Thyroid gland (tissue), 4 donors: Measurements from ENCODE around the gene ELP4. TPM values are rescaled to one million over a fixed set of nuclear protein-coding genes. Genes with fewer than 3 reads are reported as not detected.
A peak's percentile ranks its signal among the peaks of the same experiment; 100 is the strongest.

ENCODE experiments used
- DNase-seq, 2 donors: peaks; one replicate each; pipeline ENCODE4 v3.0.0-alpha.2; 2019
- H3K27ac ChIP-seq, 3 donors: fragments of 200-600 bp; sonication (generic); 1 replicate in 2 of 3; 2 replicates in 1 of 3; pipeline ENCODE4 v1.5.1; 2016 to 2019; ENCODE audit warnings: mild to moderate bottlenecking in 1 of 3, moderate library complexity in 1 of 3
- H3K27me3 ChIP-seq: fragments of 200-600 bp; sonication (generic); one replicate; pipeline ENCODE4 v1.5.1; 2019
- H3K36me3 ChIP-seq, 2 donors: fragments of 200-600 bp; sonication (generic); one replicate each; pipeline ENCODE4 v1.5.1; 2016 to 2019
- H3K4me1 ChIP-seq, 2 donors: fragments of 200-600 bp; sonication (generic); one replicate each; pipeline ENCODE4 v1.5.1; 2017 to 2019
- H3K4me3 ChIP-seq, 3 donors: fragments of 200-600 bp; sonication (generic); replicated peaks in 1 of 3; 1 replicate in 2 of 3; 2 replicates in 1 of 3; pipeline ENCODE4 v1.5.1; 2016; ENCODE audit warnings: mild to moderate bottlenecking in 1 of 3
- H3K9me3 ChIP-seq: fragments of 200-600 bp; sonication (generic); one replicate; pipeline ENCODE4 v1.5.1; 2017
- CTCF ChIP-seq, 6 experiments: fragments of 200-600 bp in 3 of 6; fragments of 450-650 bp in 3 of 6; sonication (generic) in 3 of 6; IDR thresholded peaks; one replicate each; pipeline ENCODE4 v1.5.1; 2016 to 2019; ENCODE audit warnings: antibody characterized with exemption in 6 of 6, mild to moderate bottlenecking in 2 of 6, inconsistent platforms in 1 of 6, moderate library complexity in 1 of 6
- POLR2A ChIP-seq, 2 donors: fragments of 450-650 bp; IDR thresholded peaks; one replicate each; pipeline ENCODE4 v1.6.1; 2017; ENCODE audit warnings: antibody characterized with exemption in 2 of 2, mild to moderate bottlenecking in 2 of 2, moderate library complexity in 1 of 2
- whole genome bisulfite sequencing, 2 donors: methylation state at CpG; one replicate each; pipeline ENCODE4 v1.1.5; 2017; 5-methylcytosine and 5-hydroxymethylcytosine counted together
- intact Hi-C: fragments of 100-400 bp; cut with DNase I; formaldehyde crosslinking; loops from one replicate; pipeline ENCODE4 v1.15.1; 2023
- total RNA-seq, 4 donors: library from RNA; depleted of rRNA; stranded (reverse); fragments of >200 nt; gene quantifications; one replicate each; pipeline ENCODE4 v1.2.3, GENCODE V29; 2016

Gene ELP4
- total RNA-seq, 4 donors from 2014 or later = 27.4 to 36.5 (median 33.0) TPM

- Histone ChIP-seq H3K27me3 (peaks cover 93% of the 10 kb centered on the region), H3K4me3 (peak overlapping the region in 1 of 3 donors; percentile 25), H3K27ac (no peak overlapping the region), H3K36me3 (no peaks in the 10 kb centered on the region), H3K9me3 (no peaks in the 10 kb centered on the region), H3K4me1 (peaks cover 38 to 71% of the 10 kb centered on the region in 2 donors)
- peak in 1 of 2 donors; percentile 25 for DNase-seq
- WGBS, 2 donors = 4 to 6% methylated on average over 36 to 45 of the region's 91 CpGs
- TF ChIP-seq POLR2A (IDR thresholded peaks at IDR 0.05) (no peak), CTCF (IDR thresholded peaks at IDR 0.05) (no peak)
- intact Hi-C loops = loop anchor here (5.0 kb wide), 1 partner anchor 53 kb away; no protein-coding TSS in a partner anchor
These were observed 300.6 kb downstream of the ELP4 start for GRCh38 chr11:31809857-31810778.

DNA sequence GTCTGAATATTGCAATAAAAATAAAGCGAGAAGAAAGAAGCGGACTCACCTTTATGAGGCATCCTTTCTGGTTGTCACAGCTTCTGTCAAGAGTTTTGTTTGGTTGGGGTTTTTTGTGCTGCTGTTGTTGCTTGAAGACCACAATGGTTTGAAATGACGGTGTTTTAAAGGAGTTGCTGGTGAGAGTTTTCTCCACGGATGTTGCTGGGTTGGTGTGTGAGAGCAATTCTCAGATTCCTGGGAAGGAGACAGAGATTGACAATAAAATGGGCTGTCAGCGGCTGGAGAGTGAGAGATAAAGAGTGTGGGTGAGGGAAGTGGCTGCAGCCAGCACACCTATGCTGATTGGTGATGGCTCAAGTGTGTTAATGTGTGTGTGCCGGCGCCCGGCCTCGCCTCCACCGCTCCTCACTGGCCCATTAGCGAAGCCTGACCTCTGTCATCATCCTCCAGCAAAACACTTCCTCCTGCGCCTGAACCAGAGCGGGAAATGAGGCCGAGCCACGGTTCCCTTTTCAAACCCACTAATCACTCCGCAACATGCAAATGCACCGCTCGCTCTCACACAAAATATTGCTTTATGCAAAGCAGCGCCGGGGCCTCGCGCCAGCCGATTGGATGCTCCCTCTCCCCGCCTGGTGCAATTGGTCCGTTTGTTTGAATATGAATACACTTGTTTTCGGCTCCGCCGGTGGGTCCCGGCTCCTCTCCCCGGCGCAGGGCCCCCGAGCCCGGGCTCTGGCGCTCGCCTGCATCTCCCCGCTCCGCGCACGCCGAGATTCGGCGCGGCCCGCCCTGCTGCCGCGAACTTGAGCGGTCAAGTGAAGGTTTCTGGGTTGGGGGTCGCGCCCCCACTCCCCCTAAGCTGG lies 301.4 kb downstream of the ELP4 start, which contains the start of gene PAX6:
Gene PAX6 (minus strand): TSS at position 544 of the 869 bp plus-strand sequence. CDS start 4,911 bp downstream, outside the sequence.
- no peak within 1 kb of the TSS for H3K27ac ChIP-seq
- intact Hi-C loops = loop anchor here (5.0 kb wide), 1 partner anchor 54 kb away; no protein-coding TSS in a partner anchor
- TF ChIP-seq POLR2A (IDR thresholded peaks at IDR 0.05) (no peak), CTCF (IDR thresholded peaks at IDR 0.05) (no peak)
- H3K27me3 ChIP-seq = peaks cover 93% of the 10 kb centered on the region
- WGBS, 2 donors = 4 to 6% methylated on average over 27 of the region's 49 CpGs
- peak within 1 kb of the TSS in 1 of 3 donors; percentile 25 for H3K4me3 ChIP-seq
- H3K36me3 ChIP-seq = no peaks in the 10 kb centered on the region
- H3K9me3 ChIP-seq = no peaks in the 10 kb centered on the region
- peaks cover 42 to 73% of the 10 kb centered on the region in 2 donors for H3K4me1 ChIP-seq
- DNase-seq = no peak

DNA sequence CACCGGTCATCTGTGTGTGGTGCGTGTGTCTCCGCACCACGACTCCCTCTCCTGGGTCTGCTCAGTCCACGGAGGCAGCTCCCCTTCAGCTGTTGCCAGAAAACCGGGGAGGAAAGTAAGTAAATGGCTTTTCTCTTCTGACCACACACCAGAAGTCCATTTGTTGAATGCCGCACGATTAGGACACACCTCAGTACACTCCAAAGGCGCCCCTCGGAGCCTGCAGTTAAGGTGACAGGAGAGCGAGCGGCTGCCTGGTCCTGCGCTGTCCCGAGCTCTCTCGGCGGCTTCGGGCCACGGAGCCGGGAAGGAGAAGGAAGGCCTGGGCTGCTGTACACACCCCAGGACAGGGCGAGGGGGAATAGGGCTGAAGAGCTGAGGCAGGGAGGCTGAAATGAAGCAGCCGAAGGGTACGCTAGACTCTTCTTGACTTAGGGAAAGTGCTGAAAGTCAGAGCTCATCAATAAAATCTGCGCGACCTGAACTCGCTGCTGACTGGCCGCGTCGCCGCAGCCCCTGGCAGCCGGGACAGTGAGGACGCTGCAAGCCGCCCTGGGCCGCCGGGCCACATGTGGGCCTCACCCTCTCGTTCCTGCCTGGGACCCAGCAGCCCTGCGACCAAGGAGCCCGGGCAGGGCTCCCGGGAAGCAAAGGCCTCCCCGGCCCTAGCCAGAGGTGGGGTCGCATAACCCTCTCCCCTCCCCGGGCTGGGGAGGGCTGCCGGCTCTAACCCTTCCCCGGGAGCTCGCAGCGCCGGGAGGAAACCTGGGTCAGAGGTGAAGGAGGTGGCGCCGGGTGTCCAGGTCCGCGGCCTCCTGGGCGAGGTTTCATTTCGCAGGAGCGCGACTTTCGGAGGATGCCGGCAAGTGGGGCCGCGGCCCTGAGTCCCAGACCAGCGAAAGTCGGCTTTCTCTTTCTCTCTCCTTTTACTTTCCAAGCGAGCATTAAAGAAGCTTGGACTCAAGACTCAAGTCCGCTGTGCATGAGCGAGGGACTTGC lies 303.1 kb downstream of the ELP4 start:
- Histone ChIP-seq H3K4me3 (peak overlapping the region in 1 of 3 donors; percentile 32), H3K4me1 (peaks cover 56 to 85% of the 10 kb centered on the region in 2 donors), H3K9me3 (no peaks in the 10 kb centered on the region), H3K27ac (no peak overlapping the region), H3K27me3 (peaks cover 95% of the 10 kb centered on the region), H3K36me3 (no peaks in the 10 kb centered on the region)
- WGBS, 2 donors = 5 to 8% methylated on average over 32 to 44 of the region's 63 CpGs
- intact Hi-C loops = loop anchor here (5.0 kb wide), 1 partner anchor 55 kb away; no protein-coding TSS in a partner anchor
- no peak for DNase-seq
- TF ChIP-seq POLR2A (IDR thresholded peaks at IDR 0.05) (no peak), CTCF (IDR thresholded peaks at IDR 0.05) (no peak)

DNA sequence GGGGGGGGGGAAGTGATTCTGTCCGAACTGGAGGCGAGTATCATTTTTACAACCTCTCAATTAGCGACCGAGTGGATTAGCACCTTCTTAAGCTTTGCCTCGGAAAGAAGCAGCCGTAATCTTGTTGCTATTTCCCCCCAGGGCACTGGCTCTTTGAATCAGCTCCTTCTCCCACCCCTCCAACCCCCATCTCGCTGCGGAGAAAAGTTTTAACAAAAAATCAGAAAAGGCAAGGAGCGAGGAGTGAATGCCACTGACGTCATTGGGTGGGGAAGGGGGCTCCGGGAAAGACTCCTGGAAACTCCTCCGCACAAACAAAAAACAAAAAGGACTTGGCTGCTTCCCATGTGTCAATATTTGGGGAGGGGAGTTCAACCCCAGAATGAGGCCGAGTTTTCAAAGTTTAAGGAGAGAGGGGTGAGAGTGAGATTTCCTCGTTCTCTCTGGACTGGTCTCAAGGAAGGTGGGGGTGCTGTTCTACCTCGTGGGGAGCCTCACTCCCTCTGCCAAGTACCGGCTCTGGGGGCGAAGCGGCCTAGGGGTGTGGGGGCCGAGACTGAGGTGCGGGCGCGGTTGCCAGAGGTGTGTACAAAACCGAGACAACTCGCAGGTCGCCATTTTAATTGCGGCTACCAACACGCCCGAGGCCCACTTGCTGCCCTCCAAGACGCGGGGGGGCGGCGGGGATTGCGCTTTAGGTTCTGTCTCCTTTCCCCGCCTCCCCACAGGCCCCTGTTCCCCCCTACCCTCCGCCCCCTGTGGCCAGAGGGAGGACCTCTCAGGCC lies 304.0 kb downstream of the ELP4 start:
- no peak for DNase-seq
- no peaks in the 10 kb centered on the region for H3K9me3 ChIP-seq
- H3K4me3 ChIP-seq = no peak overlapping the region
- H3K27me3 ChIP-seq = peaks cover 94% of the 10 kb centered on the region
- intact Hi-C loops = loop anchor here (5.0 kb wide), 1 partner anchor 56 kb away; no protein-coding TSS in a partner anchor
- WGBS, 2 donors = 5 to 7% methylated on average over 27 to 28 of the region's 35 CpGs
- H3K36me3 ChIP-seq = no peaks in the 10 kb centered on the region
- peaks cover 61 to 92% of the 10 kb centered on the region in 2 donors for H3K4me1 ChIP-seq
- TF ChIP-seq CTCF (IDR thresholded peaks at IDR 0.05) = no peak
- no peak for TF ChIP-seq POLR2A (IDR thresholded peaks at IDR 0.05)
- H3K27ac ChIP-seq = no peak overlapping the region
